GM19467 (cell line): ENCODE results near the gene TMEM209.
"Not testable (repeated sequence)": the region's sequence is repeated elsewhere in the genome, so short reads cannot be mapped to it uniquely, and the experiment has no call there.

Experiments used
- ATAC-seq: cut with Tn5 transposase; IDR thresholded peaks from one replicate; pipeline ENCODE4 v1.9.1; 2021; ENCODE audit warnings: mild to moderate bottlenecking, moderate library complexity; ENCODE audit not compliant: unreplicated experiment

Gene TMEM209

GRCh38 chr7:130218806-130219620 lies 13.8 kb upstream of the TMEM209 start:
- ATAC-seq: no peak

GRCh38 chr7:130216750-130217149 lies 11.5 kb upstream of the TMEM209 start:
- ATAC-seq: no peak

GRCh38 chr7:130216025-130216424 lies 10.8 kb upstream of the TMEM209 start:
- ATAC-seq: no peak

- no peak for ATAC-seq
These were observed 8.6 kb upstream of the TMEM209 start for GRCh38 chr7:130213828-130214227.

GRCh38 chr7:130210181-130210935 lies 5.2 kb upstream of the TMEM209 start:
- no peak for ATAC-seq

GRCh38 chr7:130208516-130208915 lies 3.3 kb upstream of the TMEM209 start:
- ATAC-seq: no peak

- no peak for ATAC-seq
These were observed 2.4 kb upstream of the TMEM209 start, which contains the start of gene SSMEM1 for GRCh38 chr7:130207642-130208041. TSS of gene SSMEM1 (plus strand) at chr7:130207860. CDS start at chr7:130207911, 51 bp downstream.

GRCh38 chr7:130207033-130207432 lies 1.8 kb upstream of the TMEM209 start:
- ATAC-seq: no peak

- no peak for ATAC-seq
These were observed 3.4 kb downstream of the TMEM209 start for GRCh38 chr7:130201796-130202195.

GRCh38 chr7:130197094-130197493 lies 8.1 kb downstream of the TMEM209 start:
- ATAC-seq: no peak

GRCh38 chr7:130196476-130196875 lies 8.7 kb downstream of the TMEM209 start:
- no peak for ATAC-seq

- ATAC-seq: no peak
These were observed 9.8 kb downstream of the TMEM209 start for GRCh38 chr7:130195396-130195795.

- no peak for ATAC-seq
These were observed 13.4 kb downstream of the TMEM209 start for GRCh38 chr7:130191791-130192190.

GRCh38 chr7:130189343-130189742 lies 15.9 kb downstream of the TMEM209 start:
- ATAC-seq: no peak

- no peak for ATAC-seq
These were observed 17.8 kb downstream of the TMEM209 start for GRCh38 chr7:130187360-130187759.

- ATAC-seq: not testable (repeated sequence)
These were observed 20.9 kb downstream of the TMEM209 start for GRCh38 chr7:130184349-130184748.

GRCh38 chr7:130182990-130183389 lies 22.2 kb downstream of the TMEM209 start:
- no peak for ATAC-seq

- no peak for ATAC-seq
These were observed 24.0 kb downstream of the TMEM209 start for GRCh38 chr7:130181263-130181605.

- no peak for ATAC-seq
These were observed 24.5 kb downstream of the TMEM209 start for GRCh38 chr7:130180571-130181262.

GRCh38 chr7:130179631-130180030 lies 25.6 kb downstream of the TMEM209 start:
- no peak for ATAC-seq

- no peak for ATAC-seq
These were observed 27.0 kb downstream of the TMEM209 start for GRCh38 chr7:130178251-130178650.
